DMS153 treated with DMSO at 0.1 percent for 48 hours (cell line): ENCODE measurements around the gene TCAIM.

Experiments
- DNase-seq: peaks from one replicate; lab custom pipeline; 2025; ENCODE audit not compliant: unreplicated experiment; lab: John Stamatoyannopoulos, UW

TCAIM gene, protein sequence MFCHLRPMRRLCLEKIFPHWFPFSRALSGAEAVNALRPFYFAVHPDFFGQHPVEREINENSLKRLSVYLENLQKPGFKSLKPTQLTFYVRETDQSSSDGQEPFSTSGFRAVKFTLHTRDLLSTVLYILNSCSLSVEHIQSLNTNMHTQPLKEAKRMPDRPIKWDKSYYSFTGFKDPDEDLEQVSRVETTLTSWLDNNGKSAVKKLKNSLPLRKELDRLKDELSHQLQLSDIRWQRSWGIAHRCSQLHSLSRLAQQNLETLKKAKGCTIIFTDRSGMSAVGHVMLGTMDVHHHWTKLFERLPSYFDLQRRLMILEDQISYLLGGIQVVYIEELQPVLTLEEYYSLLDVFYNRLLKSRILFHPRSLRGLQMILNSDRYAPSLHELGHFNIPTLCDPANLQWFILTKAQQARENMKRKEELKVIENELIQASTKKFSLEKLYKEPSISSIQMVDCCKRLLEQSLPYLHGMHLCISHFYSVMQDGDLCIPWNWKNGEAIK

GRCh38 chr3:44338010-44338827 is at the start of gene TCAIM:
Gene TCAIM, plus strand, starts transcription at chr3:44338766. Its CDS starts 16,017 bp downstream, at chr3:44354783.
- peak; percentile 55 for DNase-seq

GRCh38 chr3:44289882-44290462 is 48.6 kb upstream of the TCAIM start:
- DNase-seq: no peak

DNA sequence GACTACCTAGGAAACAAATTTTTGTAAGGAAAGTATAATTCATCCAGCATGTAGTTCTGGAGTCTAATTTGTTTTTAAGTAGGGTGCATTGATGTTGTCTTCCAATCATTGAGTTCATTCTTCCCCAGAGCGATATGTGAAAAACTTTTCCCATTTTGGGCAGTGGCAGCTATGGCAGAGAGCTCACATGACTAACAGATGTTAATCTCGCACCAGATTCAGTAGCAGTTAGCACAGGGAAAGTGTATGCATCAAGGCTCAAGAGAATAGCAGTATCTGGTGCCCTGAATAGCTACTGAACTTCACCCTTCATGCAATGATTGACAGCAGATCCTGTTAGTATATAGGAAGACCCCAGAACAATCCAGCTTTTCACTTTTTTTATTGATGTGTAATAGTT is 46.3 kb upstream of the TCAIM start:
- DNase-seq: no peak

- DNase-seq: no peak
These were observed 45.6 kb upstream of the TCAIM start for GRCh38 chr3:44292947-44293346.

GRCh38 chr3:44297255-44297654 is 41.3 kb upstream of the TCAIM start:
- no peak for DNase-seq

DNA sequence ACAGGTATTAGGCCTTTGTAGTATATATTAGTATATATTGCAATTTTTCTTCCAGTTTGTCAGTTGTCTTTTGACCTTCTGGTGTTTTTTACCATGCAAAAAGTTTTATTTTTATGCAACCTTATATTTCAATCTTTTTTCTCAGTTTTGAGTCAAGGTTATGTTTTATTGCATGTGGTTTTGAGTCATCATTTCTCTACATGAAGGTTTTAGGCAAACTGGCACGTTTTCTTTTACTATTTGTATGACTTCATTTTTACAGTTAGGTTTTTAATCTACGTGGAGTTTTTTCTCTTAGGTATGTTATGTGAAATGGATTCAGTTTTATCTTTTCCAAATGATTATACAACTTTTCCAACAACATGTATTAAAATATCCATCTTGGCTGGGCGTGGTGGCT is 36.8 kb upstream of the TCAIM start:
- DNase-seq: no peak

DNA sequence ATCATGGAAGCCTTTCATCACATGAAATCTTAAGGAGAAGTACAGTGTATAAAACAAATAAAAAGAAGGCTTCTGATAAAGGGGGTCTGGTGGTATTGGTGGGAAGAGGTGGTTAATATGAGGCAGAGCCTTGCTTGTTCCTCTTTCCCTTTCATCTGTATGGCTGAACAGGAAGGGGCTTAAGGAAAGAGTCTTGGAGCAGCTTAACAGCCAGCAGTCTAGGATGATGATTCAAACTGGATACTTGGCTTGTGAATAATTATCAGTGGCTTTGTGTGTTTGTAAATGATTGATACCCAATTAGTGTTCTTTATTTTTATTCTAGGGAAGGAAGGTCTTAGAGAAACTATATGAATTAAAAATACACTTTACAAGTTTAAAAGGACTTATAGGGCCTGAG is 29.1 kb upstream of the TCAIM start:
- no peak for DNase-seq

- DNase-seq: no peak
These were observed 19.7 kb upstream of the TCAIM start for GRCh38 chr3:44318891-44319311.

DNA sequence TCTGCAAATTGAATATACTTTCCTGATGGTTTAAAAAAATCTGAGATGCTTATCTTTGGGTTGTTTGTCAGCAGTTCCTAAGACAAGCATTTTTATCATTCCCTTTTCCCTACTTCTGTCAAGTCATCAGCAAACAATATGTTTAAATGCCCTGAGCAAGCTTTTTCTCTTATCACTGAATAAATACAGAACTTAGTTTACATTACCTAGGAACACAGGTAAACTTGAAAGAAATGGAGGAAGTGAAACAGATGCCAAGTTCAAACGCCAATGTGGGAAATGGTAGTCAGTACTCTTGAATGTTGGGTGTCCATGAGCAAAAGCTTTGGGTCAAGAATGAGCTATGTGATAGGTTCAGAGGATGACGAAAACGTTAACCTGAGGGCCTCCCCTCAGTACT is 17.2 kb upstream of the TCAIM start:
- no peak for DNase-seq

DNA sequence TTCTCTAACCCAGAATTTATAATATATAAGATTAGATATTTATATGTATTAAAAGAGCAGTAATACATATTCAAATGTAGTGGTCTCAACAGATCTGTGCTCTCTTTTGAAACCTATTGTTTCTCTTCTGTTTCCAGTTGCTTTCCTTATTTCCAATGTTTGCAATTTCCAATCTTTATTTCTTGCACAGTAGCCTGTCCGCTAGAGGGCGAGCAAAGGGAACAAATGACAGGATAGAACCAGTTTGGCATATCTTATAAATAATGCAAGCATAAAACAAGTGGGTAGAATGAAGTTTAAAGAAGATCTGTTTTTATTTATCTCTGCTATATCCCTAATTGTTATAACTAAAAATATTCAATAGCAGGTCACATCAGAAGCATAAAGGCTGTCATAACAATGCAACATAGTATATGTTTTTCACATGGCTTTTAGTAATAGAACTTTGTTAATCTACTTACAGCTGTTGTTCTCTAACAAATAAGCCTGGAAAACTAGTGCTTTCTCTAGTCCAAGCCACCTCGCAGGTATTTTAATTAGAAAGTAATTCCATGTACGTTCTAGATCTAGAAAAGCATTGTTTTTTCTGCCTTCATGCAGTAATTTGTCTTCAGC is 15.1 kb upstream of the TCAIM start:
- DNase-seq: peak; percentile 7

DNA sequence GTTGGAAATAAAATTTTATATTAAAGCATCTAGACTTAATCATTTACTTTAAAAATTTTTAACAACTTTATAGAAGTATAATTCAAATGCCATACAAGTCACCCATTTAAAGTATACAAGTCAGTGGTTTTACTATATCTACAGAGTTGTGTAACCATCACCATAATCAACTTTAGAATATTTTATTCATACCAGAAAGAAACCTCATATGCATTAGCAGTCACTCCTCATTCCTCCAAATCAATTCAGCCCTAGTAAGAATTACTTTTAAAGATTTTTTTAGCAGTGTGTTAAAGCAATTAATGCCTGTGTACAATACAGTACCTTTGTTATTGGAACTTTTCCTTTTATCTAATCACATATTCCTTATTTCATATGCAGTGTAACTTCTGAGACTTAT is 14.0 kb upstream of the TCAIM start:
- DNase-seq: no peak

- no peak for DNase-seq
These were observed 12.5 kb upstream of the TCAIM start for GRCh38 chr3:44326019-44326418.

GRCh38 chr3:44326515-44326914 is 12.1 kb upstream of the TCAIM start:
- DNase-seq: no peak

- no peak for DNase-seq
These were observed 8.6 kb upstream of the TCAIM start for GRCh38 chr3:44329946-44330345.

GRCh38 chr3:44330444-44330843 is 8.1 kb upstream of the TCAIM start:
- DNase-seq: no peak

DNA sequence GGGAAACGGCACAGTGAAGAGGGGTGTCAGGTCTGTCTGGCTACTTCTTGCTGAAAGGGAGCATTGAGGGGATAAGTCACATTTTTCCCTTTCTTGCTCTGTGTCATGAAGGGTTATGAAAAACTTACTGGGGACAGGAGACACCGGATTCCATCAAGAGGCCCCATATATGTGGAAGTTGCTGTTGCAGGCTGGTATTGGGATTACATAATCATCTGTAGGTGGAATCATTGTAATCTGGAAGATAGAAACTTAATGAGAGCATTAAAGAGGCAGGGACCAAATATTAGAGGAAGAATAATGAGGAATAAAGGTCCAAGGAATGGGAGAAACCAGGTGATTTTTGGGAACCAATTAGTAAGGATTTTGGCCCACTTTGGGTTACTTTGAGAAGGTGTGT is 4.2 kb upstream of the TCAIM start:
- no peak for DNase-seq

DNA sequence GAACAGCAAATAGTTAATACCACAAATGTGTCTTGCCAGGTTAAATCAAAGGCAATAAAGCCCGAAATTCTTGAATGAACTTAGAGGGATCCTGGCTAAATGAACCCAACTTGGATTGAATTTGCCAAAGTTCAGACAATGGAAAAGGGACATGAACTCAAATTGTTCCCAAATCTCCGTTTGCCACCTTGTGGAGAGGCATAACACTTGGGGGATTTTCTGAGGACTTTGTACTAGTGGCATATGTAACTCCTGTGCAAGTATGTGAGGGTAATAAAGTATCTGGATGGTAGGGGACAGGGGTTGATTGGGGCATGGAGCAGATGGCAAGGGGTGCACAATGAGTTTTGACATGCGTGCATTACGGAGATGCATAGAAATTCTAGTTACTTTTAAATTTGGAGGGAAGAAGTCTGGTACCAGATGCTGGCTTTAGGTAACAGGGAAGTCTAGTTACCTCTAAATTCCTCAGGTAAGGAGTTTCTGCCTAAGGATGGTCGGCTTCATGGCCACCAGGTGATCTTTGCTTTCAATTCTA is 1.2 kb upstream of the TCAIM start:
- no peak for DNase-seq

GRCh38 chr3:44338828-44339127 is 212 bp downstream of the TCAIM start:
- DNase-seq: peak; percentile 6

GRCh38 chr3:44339181-44340057 is 853 bp downstream of the TCAIM start:
- DNase-seq: no peak

- DNase-seq: no peak
These were observed 1.5 kb downstream of the TCAIM start for GRCh38 chr3:44340058-44340395.
